WI38 (cell line): ENCODE results near the gene CBX2.
"Not testable (repeated sequence)": the region's sequence is repeated elsewhere in the genome, so short reads cannot be mapped to it uniquely, and the experiment has no call there.

Experiments
- H3K4me3 ChIP-seq: 2 replicates; pipeline ENCODE4 v1.5.1; 2011; ENCODE audit warnings: low read depth, mild to moderate bottlenecking, control low read depth, low read length
- TF ChIP-seq, protein P1 (sequence below): IDR thresholded peaks from 2 replicates; pipeline ENCODE4 v1.5.1; 2012; ENCODE audit warnings: low read depth, mild to moderate bottlenecking, control low read depth, low read length

Gene CBX2

DNA sequence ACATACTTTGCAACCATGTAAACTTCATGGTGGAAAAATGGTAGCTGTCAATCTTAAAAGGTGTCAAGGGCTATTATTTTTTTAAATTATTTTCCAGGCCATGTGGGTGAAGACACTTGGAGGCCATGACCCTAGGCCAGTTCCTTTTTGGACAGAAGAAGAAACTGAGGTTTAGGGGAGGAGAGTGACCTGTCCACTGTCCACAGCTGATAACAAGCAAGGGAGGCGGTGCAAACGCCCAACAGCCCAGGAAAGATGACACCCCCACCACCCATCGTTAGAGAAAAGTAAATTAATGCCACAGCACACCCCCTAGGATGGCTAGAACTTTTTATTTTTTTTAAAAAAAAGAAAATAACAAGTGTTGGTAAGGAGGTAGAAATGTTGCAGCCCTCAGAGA lies 28.0 kb upstream of the CBX2 start:
- TF ChIP-seq, protein P1, sequence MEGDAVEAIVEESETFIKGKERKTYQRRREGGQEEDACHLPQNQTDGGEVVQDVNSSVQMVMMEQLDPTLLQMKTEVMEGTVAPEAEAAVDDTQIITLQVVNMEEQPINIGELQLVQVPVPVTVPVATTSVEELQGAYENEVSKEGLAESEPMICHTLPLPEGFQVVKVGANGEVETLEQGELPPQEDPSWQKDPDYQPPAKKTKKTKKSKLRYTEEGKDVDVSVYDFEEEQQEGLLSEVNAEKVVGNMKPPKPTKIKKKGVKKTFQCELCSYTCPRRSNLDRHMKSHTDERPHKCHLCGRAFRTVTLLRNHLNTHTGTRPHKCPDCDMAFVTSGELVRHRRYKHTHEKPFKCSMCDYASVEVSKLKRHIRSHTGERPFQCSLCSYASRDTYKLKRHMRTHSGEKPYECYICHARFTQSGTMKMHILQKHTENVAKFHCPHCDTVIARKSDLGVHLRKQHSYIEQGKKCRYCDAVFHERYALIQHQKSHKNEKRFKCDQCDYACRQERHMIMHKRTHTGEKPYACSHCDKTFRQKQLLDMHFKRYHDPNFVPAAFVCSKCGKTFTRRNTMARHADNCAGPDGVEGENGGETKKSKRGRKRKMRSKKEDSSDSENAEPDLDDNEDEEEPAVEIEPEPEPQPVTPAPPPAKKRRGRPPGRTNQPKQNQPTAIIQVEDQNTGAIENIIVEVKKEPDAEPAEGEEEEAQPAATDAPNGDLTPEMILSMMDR, result no peak
- no peak overlapping the region for H3K4me3 ChIP-seq

DNA sequence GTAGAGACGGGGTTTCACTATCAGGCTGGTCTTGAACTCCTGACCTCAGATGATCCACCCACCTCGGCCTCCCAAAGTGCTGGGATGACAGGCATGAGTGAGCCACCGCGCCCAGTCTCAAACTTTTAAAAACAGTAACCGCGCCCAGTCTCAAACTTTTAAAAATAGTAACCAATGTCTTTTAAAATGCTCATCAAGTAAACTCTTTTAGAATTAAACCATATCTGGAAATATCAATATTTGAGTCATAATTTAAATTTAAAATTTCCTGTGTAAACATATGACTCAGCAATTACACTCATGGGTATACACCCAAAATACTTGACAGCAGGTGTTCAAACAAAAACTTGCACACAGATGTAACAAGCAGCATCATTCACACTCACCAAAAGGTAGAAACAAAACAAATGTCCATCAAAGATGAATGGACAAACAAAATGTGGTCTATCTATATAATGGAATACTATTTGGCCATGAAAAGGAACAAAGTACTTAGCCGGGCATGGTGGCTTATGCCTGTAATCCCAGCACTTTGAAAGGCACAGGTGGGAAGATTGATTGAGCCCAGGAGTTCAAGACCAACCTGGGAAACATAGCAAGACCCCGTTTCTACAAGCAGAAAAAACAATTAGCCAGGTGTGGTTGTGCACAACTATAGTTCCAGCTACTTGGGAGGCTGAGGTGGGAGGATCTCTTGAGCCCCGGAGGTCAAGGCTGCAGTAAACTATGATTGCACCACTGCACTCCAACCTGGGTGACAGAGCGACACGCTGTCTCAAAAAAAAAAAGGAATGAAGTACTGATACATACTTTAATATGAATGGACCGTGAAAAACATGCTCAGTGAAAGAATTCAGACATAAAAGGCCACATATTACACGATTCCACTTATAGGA lies 27.1 kb upstream of the CBX2 start:
- TF ChIP-seq, protein P1, result no peak
- H3K4me3 ChIP-seq, result no peak overlapping the region

DNA sequence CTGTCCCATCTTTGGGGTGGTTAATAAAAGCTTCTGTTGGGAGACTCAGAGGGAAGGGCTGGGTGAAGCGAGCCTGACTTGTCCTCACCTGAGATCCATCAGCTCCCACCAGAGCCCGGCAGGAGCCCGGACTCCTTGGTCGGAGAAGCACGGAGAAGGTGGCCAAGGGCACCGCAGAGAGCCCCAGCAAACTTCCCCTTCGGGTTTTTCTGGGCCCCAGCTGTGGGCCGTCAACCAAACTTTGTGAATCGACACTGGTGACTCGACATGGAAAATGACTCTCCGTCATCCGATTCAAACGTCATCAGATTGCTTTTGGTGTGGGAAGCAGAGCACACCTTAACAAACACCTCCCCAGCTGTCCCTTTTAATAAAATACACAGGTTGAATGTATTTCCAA lies 25.8 kb upstream of the CBX2 start:
- TF ChIP-seq, protein P1, result no peak
- H3K4me3 ChIP-seq, result no peak overlapping the region

DNA sequence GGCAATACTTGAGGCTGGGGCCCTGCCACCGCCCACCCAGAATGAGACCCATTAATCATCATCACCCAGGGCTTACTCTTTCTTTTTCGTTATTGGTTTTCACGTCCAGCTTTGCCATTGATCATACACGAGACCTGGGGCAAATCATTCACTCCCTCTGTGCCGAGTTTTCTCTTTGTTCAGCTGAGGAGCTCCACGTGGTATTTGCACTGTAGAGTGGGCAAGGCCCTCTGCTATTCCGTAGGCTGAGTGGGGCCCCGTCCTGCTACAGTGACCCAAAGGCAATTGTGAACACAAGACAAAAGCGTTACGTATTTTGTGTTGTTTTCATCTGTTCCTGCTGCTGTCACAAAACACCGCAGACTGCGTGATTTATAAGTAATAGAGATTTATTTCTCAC lies 23.6 kb upstream of the CBX2 start:
- TF ChIP-seq, protein P1, result no peak

DNA sequence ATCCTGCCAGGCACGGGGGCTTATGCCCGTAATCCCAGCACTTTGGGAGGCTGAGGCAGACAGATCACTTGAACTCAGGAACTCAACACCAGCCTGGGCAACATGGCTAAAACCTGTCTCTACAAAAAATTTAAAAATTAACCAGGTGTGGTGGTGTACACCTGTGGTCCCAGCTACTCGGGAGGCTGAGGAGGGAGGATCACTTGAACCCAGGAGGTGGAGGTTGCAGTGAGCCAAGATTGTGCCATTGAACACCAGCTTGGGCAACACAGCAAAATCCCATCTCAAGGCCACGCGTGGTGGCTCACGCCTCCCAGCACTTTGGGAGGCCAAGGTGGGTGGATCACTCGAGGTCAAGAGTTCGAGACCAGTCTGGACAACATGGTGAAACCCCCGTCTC lies 23.0 kb upstream of the CBX2 start:
- H3K4me3 ChIP-seq, result not testable (repeated sequence)

More for the DNA sequence above, 23.6 kb upstream of the CBX2 start:
- no peak overlapping the region for H3K4me3 ChIP-seq

DNA sequence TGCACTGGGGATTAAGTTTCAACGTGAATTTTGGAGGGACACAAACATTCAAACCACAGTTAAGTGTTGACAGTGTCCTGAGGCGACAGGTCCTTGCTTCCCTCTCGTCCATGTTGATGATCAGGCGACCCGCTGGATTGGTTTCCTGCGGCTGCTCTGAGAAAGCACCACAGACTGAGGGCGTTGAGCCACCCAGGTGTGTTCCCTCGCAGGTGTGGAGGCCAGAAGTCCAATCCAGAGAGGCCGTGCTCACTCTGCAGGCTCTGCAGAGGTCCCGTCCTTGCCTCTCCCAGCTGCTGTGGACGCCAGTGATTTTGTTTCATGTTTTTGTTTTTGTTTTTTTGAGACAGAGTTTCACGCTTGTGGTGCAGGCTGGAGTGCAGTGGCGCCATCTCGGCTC lies 22.4 kb upstream of the CBX2 start:
- TF ChIP-seq, protein P1, result no peak
- no peak overlapping the region for H3K4me3 ChIP-seq

DNA sequence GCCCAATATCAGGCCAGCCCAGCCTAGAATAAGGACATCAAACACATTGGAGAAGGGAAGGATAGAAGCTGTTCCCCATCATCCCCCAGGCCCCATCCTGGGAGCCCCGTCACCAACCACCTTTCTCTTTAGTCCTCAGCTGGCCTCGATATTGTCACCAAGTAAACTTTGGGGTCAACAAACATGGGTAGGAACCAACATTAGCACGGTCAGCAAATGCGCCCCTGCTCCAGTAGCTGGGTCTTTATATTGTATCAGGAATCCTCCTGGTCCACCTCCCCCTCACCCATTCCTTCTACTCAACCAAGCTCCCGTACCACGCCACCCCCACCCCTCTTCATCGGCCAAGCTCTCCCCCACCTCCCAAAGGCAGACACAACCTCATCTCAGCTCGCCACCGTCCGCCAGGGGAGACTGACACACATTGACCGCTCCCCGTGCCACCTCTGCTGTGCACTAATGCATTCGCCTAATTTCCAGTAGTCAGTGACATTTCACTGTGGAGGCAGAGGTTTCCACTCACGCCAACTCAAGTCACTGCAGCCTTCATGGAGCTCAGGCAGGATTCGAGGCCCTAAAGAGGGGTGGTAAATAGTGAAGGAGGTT lies 20.7 kb upstream of the CBX2 start:
- TF ChIP-seq, protein P1, result no peak
- H3K4me3 ChIP-seq, result no peak overlapping the region
